SK-N-SH (cell line): ENCODE measurements around the gene POU6F1.

ENCODE experiments used
- EZH2phosphoT487 ChIP-seq: fragments of 200-600 bp; sonication (generic); IDR thresholded peaks from 2 replicates; pipeline ENCODE4 v1.6.1; 2017; ENCODE audit warnings: low read depth, mixed run types, mild to moderate bottlenecking, antibody characterized with exemption, moderate library complexity, borderline replicate concordance
- FOSL2 ChIP-seq: IDR thresholded peaks from 2 replicates; pipeline ENCODE4 v1.4.0; 2012; ENCODE audit warnings: low read depth, mild to moderate bottlenecking, moderate library complexity, borderline replicate concordance
- RXRA ChIP-seq: IDR thresholded peaks from 2 replicates; pipeline ENCODE4 v1.4.0; 2012; ENCODE audit warnings: low read depth, mild to moderate bottlenecking, borderline replicate concordance
- SIN3A ChIP-seq: IDR thresholded peaks from 2 replicates; pipeline ENCODE4 v1.6.1; 2012; ENCODE audit warnings: low read depth, mild to moderate bottlenecking, low read length, moderate library complexity, borderline replicate concordance
- TAF1 ChIP-seq: IDR thresholded peaks from 2 replicates; pipeline ENCODE4 v1.6.1; 2012; ENCODE audit warnings: low read depth, mild to moderate bottlenecking, low read length, moderate library complexity, borderline replicate concordance
- YY1 ChIP-seq: IDR thresholded peaks from 2 replicates; pipeline ENCODE4 v1.4.0; 2012; ENCODE audit warnings: low read depth, mild to moderate bottlenecking
- TF ChIP-seq, protein P1 (sequence below): fragments of 200-600 bp; sonication (generic); IDR thresholded peaks from 2 replicates; pipeline ENCODE4 v1.6.1; 2017; ENCODE audit warnings: antibody characterized with exemption, mild to moderate bottlenecking, moderate library complexity

DNA sequence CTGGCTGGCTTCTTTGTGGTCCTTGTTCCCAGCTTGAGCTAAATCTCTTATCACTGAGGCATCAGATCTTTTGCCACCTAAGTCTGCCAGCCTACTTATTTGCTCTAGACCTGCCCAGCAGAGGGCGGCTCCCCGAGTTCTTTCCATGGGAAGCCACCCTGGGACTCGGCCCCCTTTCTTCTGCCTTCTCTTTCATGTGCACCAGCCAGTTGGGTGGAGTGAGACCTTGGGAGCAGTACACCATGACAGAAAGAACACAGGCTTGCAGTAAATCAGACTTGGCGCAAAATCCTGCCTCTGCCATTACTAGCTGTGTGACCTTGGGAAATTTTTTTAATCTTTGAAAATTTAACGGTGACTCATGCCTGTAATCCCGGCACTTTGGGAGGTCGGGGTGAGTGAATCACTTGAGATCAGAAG is 44.9 kb upstream of the POU6F1 start:
- TF ChIP-seq TAF1 (no peak), SIN3A (no peak), FOSL2 (peak; percentile 19; the same call in 1 of the 2 replicates), RXRA (no peak), EZH2phosphoT487 (no peak), YY1 (no peak)
- TF ChIP-seq, protein P1, sequence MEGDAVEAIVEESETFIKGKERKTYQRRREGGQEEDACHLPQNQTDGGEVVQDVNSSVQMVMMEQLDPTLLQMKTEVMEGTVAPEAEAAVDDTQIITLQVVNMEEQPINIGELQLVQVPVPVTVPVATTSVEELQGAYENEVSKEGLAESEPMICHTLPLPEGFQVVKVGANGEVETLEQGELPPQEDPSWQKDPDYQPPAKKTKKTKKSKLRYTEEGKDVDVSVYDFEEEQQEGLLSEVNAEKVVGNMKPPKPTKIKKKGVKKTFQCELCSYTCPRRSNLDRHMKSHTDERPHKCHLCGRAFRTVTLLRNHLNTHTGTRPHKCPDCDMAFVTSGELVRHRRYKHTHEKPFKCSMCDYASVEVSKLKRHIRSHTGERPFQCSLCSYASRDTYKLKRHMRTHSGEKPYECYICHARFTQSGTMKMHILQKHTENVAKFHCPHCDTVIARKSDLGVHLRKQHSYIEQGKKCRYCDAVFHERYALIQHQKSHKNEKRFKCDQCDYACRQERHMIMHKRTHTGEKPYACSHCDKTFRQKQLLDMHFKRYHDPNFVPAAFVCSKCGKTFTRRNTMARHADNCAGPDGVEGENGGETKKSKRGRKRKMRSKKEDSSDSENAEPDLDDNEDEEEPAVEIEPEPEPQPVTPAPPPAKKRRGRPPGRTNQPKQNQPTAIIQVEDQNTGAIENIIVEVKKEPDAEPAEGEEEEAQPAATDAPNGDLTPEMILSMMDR, result peak; percentile 51
